NCI-H2171 treated with DMSO at 0.1 percent for 48 hours (cell line): ENCODE data around the gene XPNPEP1.

Experiments used
- DNase-seq: peaks from one replicate; lab custom pipeline; 2025; lab: John Stamatoyannopoulos, UW

The XPNPEP1 gene

GRCh38 chr10:109893386-109893785, 29.9 kb downstream of the XPNPEP1 start:
- DNase-seq = no peak

- no peak for DNase-seq
Measured at GRCh38 chr10:109892931-109893330, 30.4 kb downstream of the XPNPEP1 start.

GRCh38 chr10:109892117-109892516, 31.2 kb downstream of the XPNPEP1 start:
- no peak for DNase-seq

- no peak for DNase-seq
Measured at GRCh38 chr10:109891105-109891504, 32.2 kb downstream of the XPNPEP1 start.

- no peak for DNase-seq
Measured at GRCh38 chr10:109889867-109890266, 33.4 kb downstream of the XPNPEP1 start.

- DNase-seq = no peak
Measured at GRCh38 chr10:109887776-109888175, 35.5 kb downstream of the XPNPEP1 start.

GRCh38 chr10:109887243-109887642, 36.1 kb downstream of the XPNPEP1 start:
- DNase-seq = no peak

GRCh38 chr10:109886781-109887140, 36.5 kb downstream of the XPNPEP1 start:
- no peak for DNase-seq

GRCh38 chr10:109886037-109886780, 37.1 kb downstream of the XPNPEP1 start:
- DNase-seq = no peak

- peak; percentile 80 for DNase-seq
Measured at GRCh38 chr10:109883859-109884771, 39.2 kb downstream of the XPNPEP1 start.

- no peak for DNase-seq
Measured at GRCh38 chr10:109882251-109883057, 40.9 kb downstream of the XPNPEP1 start.

- no peak for DNase-seq
Measured at GRCh38 chr10:109881769-109882057, 41.6 kb downstream of the XPNPEP1 start.

GRCh38 chr10:109880886-109881768, 42.2 kb downstream of the XPNPEP1 start:
- no peak for DNase-seq

- DNase-seq = no peak
Measured at GRCh38 chr10:109877546-109877945, 45.8 kb downstream of the XPNPEP1 start.

GRCh38 chr10:109875828-109876821, 47.2 kb downstream of the XPNPEP1 start:
- no peak for DNase-seq

- DNase-seq = no peak
Measured at GRCh38 chr10:109875151-109875568, 48.2 kb downstream of the XPNPEP1 start.

GRCh38 chr10:109871476-109871875, 51.8 kb downstream of the XPNPEP1 start:
- DNase-seq = no peak

GRCh38 chr10:109866995-109867635, 56.2 kb downstream of the XPNPEP1 start:
- no peak for DNase-seq

GRCh38 chr10:109866168-109866994, 56.9 kb downstream of the XPNPEP1 start:
- DNase-seq = peak; percentile 34
